WTC11 (cell line): ENCODE data around the gene MYO19. TPM values are rescaled to one million over a fixed set of nuclear protein-coding genes. Genes with fewer than 3 reads are reported as not detected.

Experiments used
- ATAC-seq: fragments of 200-7000 bp; cut with Tn5 transposase; 2 replicates; pipeline ENCODE4 v1.10.0; 2021; ENCODE audit warnings: mild to moderate bottlenecking, moderate library complexity
- CTCF ChIA-PET: fragments of 300-600 bp; sonication (Branson Sonifier 250); formaldehyde crosslinking; loops from one replicate; lab custom pipeline; 2021; ENCODE audit warnings: antibody characterized with exemption; lab: Charles Lee
- POLR2A ChIA-PET: fragments of 350-600 bp; sonication (Branson Sonifier 250); formaldehyde crosslinking; loops from one replicate; lab custom pipeline; 2021; ENCODE audit warnings: antibody characterized with exemption; lab: Charles Lee
- DNase-seq: peaks from one replicate; pipeline ENCODE4 v3.0.0; 2021; ENCODE audit warnings: low spot score
- H3K27ac Mint-ChIP-seq: 2 replicates; pipeline ENCODE4 v1.8.0; 2021; ENCODE audit warnings: mixed read lengths
- H3K27me3 Mint-ChIP-seq: 2 replicates; pipeline ENCODE4 v1.8.0; 2021; ENCODE audit warnings: low read depth, mild to moderate bottlenecking, moderate library complexity, mixed read lengths
- H3K36me3 Mint-ChIP-seq: 2 replicates; pipeline ENCODE4 v1.8.0; 2021; ENCODE audit warnings: mixed read lengths
- H3K4me1 Mint-ChIP-seq: 2 replicates; pipeline ENCODE4 v1.8.0; 2022; ENCODE audit warnings: mixed read lengths
- H3K4me3 Mint-ChIP-seq: 2 replicates; pipeline ENCODE4 v1.8.0; 2021; ENCODE audit warnings: mild to moderate bottlenecking, moderate library complexity, mixed read lengths
- H3K9me3 Mint-ChIP-seq: 2 replicates; pipeline ENCODE4 v1.8.0; 2021; ENCODE audit warnings: mixed read lengths
- CBFB ChIP-seq: sonication (generic); formaldehyde crosslinking; IDR thresholded peaks from 2 replicates; pipeline ENCODE4 v1.8.1; 2022; ENCODE audit warnings: mild to moderate bottlenecking, low read depth, missing genetic modification reagents
- EMX1 ChIP-seq: fragments of 250-450 bp; sonication (Bioruptor Pico); IDR thresholded peaks from 2 replicates; pipeline ENCODE4 v1.8.0; 2021; ENCODE audit warnings: mild to moderate bottlenecking
- ESRRA ChIP-seq: sonication (generic); formaldehyde crosslinking; IDR thresholded peaks from 2 replicates; pipeline ENCODE4 v1.8.1; 2022; ENCODE audit warnings: mild to moderate bottlenecking, missing genetic modification reagents, borderline replicate concordance
- HMGA2 ChIP-seq: fragments of 250-450 bp; sonication (Bioruptor Pico); IDR thresholded peaks from 2 replicates; pipeline ENCODE4 v1.4.0; 2021; ENCODE audit warnings: mild to moderate bottlenecking, moderate library complexity
- JAZF1 ChIP-seq: fragments of 250-450 bp; sonication (Bioruptor Pico); IDR thresholded peaks from 2 replicates; pipeline ENCODE4 v1.9.0; 2021; ENCODE audit warnings: moderate library complexity, mild to moderate bottlenecking, inconsistent platforms
- ZNF138 ChIP-seq: sonication (generic); formaldehyde crosslinking; conservative IDR thresholded peaks from 2 replicates; pipeline ENCODE4 v1.8.1; 2022; ENCODE audit warnings: mild to moderate bottlenecking, moderate library complexity, missing genetic modification reagents
- ZNF263 ChIP-seq: sonication (generic); formaldehyde crosslinking; IDR thresholded peaks from 2 replicates; pipeline ENCODE4 v1.8.1; 2022; ENCODE audit warnings: low read depth, mild to moderate bottlenecking, moderate library complexity, missing genetic modification reagents
- total RNA-seq: library from RNA; stranded (reverse); gene quantifications from 3 replicates; pipeline ENCODE4 v1.2.3, GENCODE V29; 2021
- TF ChIP-seq, protein P1 (sequence below): sonication (generic); formaldehyde crosslinking; IDR thresholded peaks from 2 replicates; pipeline ENCODE4 v1.8.0; 2022; ENCODE audit warnings: missing genetic modification reagents
- TF ChIP-seq, protein P2 (sequence below): sonication (generic); formaldehyde crosslinking; IDR thresholded peaks from 2 replicates; pipeline ENCODE4 v1.8.1; 2022; ENCODE audit warnings: mild to moderate bottlenecking, missing genetic modification reagents, moderate library complexity, borderline replicate concordance
- TF ChIP-seq, protein P3 (sequence below): fragments of 250-450 bp; sonication (Bioruptor Pico); IDR thresholded peaks from 2 replicates; pipeline ENCODE4 v1.9.0; 2021; ENCODE audit warnings: mild to moderate bottlenecking, borderline replicate concordance
- TF ChIP-seq, protein P4 (sequence below): sonication (generic); formaldehyde crosslinking; IDR thresholded peaks from 2 replicates; pipeline ENCODE4 v1.8.1; 2023; ENCODE audit warnings: mild to moderate bottlenecking, missing genetic modification reagents, moderate library complexity
- TF ChIP-seq, protein P5 (sequence below): sonication (generic); formaldehyde crosslinking; IDR thresholded peaks from 2 replicates; pipeline ENCODE4 v1.8.1; 2023; ENCODE audit warnings: mild to moderate bottlenecking, missing genetic modification reagents
- TF ChIP-seq, protein P6 (sequence below): sonication (generic); formaldehyde crosslinking; IDR thresholded peaks from 2 replicates; pipeline ENCODE4 v1.8.0; 2023; ENCODE audit warnings: missing genetic modification reagents, mild to moderate bottlenecking, borderline replicate concordance
- TF ChIP-seq, protein P7 (sequence below): sonication (generic); formaldehyde crosslinking; conservative IDR thresholded peaks from 2 replicates; pipeline ENCODE4 v1.8.1; 2022; ENCODE audit warnings: mild to moderate bottlenecking, missing genetic modification reagents

Gene MYO19
- total RNA-seq, 1 experiment from 2014 or later: 146 TPM

DNA sequence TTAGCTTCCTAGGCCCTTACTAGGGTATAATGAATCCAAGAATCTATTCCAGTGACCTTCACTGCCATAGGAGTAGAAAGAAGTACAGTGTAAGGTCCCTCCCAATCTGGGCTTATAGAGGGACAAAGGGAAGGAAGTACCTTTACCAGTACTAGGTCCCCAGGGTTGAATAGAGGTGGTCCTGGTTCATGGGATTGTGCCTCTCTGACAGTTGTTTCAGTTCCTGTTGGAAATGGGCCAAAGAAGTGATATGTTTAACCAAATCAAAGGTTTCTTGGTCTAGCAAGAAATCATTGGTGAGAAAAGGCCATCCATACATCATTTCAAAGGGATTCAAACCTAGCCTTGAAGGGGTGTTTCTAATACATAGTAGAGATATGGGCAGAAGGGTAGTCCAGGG, 64.2 kb downstream of the MYO19 start (continued):
- TF ChIP-seq, protein P1, sequence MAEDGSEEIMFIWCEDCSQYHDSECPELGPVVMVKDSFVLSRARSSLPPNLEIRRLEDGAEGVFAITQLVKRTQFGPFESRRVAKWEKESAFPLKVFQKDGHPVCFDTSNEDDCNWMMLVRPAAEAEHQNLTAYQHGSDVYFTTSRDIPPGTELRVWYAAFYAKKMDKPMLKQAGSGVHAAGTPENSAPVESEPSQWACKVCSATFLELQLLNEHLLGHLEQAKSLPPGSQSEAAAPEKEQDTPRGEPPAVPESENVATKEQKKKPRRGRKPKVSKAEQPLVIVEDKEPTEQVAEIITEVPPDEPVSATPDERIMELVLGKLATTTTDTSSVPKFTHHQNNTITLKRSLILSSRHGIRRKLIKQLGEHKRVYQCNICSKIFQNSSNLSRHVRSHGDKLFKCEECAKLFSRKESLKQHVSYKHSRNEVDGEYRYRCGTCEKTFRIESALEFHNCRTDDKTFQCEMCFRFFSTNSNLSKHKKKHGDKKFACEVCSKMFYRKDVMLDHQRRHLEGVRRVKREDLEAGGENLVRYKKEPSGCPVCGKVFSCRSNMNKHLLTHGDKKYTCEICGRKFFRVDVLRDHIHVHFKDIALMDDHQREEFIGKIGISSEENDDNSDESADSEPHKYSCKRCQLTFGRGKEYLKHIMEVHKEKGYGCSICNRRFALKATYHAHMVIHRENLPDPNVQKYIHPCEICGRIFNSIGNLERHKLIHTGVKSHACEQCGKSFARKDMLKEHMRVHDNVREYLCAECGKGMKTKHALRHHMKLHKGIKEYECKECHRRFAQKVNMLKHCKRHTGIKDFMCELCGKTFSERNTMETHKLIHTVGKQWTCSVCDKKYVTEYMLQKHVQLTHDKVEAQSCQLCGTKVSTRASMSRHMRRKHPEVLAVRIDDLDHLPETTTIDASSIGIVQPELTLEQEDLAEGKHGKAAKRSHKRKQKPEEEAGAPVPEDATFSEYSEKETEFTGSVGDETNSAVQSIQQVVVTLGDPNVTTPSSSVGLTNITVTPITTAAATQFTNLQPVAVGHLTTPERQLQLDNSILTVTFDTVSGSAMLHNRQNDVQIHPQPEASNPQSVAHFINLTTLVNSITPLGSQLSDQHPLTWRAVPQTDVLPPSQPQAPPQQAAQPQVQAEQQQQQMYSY (CRISPR knock-in tag): no peak
- TF ChIP-seq, protein P2, sequence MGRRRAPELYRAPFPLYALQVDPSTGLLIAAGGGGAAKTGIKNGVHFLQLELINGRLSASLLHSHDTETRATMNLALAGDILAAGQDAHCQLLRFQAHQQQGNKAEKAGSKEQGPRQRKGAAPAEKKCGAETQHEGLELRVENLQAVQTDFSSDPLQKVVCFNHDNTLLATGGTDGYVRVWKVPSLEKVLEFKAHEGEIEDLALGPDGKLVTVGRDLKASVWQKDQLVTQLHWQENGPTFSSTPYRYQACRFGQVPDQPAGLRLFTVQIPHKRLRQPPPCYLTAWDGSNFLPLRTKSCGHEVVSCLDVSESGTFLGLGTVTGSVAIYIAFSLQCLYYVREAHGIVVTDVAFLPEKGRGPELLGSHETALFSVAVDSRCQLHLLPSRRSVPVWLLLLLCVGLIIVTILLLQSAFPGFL: no peak
- no peak for TF ChIP-seq JAZF1 (CRISPR knock-in tag)
- TF ChIP-seq, protein P3, sequence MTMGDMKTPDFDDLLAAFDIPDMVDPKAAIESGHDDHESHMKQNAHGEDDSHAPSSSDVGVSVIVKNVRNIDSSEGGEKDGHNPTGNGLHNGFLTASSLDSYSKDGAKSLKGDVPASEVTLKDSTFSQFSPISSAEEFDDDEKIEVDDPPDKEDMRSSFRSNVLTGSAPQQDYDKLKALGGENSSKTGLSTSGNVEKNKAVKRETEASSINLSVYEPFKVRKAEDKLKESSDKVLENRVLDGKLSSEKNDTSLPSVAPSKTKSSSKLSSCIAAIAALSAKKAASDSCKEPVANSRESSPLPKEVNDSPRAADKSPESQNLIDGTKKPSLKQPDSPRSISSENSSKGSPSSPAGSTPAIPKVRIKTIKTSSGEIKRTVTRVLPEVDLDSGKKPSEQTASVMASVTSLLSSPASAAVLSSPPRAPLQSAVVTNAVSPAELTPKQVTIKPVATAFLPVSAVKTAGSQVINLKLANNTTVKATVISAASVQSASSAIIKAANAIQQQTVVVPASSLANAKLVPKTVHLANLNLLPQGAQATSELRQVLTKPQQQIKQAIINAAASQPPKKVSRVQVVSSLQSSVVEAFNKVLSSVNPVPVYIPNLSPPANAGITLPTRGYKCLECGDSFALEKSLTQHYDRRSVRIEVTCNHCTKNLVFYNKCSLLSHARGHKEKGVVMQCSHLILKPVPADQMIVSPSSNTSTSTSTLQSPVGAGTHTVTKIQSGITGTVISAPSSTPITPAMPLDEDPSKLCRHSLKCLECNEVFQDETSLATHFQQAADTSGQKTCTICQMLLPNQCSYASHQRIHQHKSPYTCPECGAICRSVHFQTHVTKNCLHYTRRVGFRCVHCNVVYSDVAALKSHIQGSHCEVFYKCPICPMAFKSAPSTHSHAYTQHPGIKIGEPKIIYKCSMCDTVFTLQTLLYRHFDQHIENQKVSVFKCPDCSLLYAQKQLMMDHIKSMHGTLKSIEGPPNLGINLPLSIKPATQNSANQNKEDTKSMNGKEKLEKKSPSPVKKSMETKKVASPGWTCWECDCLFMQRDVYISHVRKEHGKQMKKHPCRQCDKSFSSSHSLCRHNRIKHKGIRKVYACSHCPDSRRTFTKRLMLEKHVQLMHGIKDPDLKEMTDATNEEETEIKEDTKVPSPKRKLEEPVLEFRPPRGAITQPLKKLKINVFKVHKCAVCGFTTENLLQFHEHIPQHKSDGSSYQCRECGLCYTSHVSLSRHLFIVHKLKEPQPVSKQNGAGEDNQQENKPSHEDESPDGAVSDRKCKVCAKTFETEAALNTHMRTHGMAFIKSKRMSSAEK (CRISPR knock-in tag): no peak

DNA sequence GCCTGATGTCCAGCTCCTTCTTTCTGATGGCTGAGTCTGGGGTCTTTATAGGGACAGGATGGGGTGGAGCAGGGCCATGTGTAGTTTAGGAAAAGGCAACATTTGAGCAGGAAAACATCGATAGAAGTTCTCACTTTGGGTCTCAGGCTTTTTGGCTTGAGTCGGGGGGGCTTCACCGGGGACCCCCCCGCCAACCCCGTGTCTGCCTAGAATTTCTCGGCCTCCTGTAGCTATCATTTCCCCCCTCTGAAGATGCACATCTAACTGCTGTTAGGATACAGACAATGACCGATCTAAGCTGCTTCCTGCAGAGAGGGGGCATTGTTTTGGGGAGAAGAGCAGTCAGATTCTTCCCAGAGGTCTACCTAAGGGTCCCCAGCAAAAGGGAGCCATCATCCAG, 64.9 kb downstream of the MYO19 start:
- H3K27ac Mint-ChIP-seq: no peak overlapping the region
- no peaks in the 10 kb centered on the region for H3K4me1 Mint-ChIP-seq
- POLR2A ChIA-PET: no interaction called here
- DNase-seq (no peak), ATAC-seq (no peak)
- peaks cover 29% of the 10 kb centered on the region for H3K27me3 Mint-ChIP-seq
- H3K4me3 Mint-ChIP-seq: no peak overlapping the region
- CTCF ChIA-PET: interaction anchor here (0.6 to 2.2 kb wide), 5 partner anchors 9 to 502 kb away, joined by 3 to 14 read pairs (median 3); no protein-coding TSS in a partner anchor
- no peak for TF ChIP-seq CBFB (CRISPR knock-in tag)
- TF ChIP-seq ESRRA (CRISPR knock-in tag): no peak
- TF ChIP-seq ZNF138 (CRISPR knock-in tag): no peak
- TF ChIP-seq, protein P4, sequence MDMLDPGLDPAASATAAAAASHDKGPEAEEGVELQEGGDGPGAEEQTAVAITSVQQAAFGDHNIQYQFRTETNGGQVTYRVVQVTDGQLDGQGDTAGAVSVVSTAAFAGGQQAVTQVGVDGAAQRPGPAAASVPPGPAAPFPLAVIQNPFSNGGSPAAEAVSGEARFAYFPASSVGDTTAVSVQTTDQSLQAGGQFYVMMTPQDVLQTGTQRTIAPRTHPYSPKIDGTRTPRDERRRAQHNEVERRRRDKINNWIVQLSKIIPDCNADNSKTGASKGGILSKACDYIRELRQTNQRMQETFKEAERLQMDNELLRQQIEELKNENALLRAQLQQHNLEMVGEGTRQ (CRISPR knock-in tag): no peak
- TF ChIP-seq HMGA2 (CRISPR knock-in tag): no peak
- no peaks in the 10 kb centered on the region for H3K36me3 Mint-ChIP-seq
- no peaks in the 10 kb centered on the region for H3K9me3 Mint-ChIP-seq

DNA sequence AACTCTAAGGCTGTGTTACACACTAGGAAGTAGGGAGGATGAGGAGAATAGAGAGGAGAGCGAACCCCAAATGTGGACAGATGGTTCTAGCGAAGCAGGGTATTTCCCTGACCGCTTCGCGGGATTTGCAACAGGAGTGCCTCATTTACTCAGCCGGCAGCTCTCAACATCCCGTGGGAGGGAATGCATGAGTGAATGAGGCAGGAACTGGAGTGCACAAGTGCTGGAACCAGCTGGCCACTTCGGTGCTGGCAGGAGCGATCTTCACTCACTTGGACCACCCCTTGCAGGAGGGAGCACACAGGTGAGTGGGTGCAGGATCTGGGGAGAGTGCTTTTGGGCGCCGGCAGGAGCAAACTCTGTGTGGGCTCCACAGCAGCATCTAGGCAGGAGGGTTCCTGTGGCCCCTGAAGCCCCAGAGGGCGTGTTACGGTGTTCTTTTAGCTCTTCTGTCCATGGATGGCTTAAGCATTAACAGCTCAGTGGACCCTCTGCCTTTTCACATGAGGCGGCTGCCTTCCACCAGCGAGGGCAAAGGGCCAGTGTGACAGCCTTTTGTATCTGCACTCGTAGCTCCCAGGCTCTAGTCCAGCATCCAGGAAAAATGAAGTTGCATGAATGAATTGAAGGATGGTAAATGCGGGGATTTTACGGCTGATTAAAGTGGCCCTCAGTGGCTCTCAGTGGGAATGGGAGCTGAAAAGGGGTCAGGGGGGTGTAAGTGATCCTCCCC, 65.6 kb downstream of the MYO19 start:
- Mint-ChIP-seq H3K4me3 (no peak overlapping the region), H3K9me3 (no peaks in the 10 kb centered on the region), H3K36me3 (no peaks in the 10 kb centered on the region), H3K4me1 (no peaks in the 10 kb centered on the region), H3K27ac (no peak overlapping the region), H3K27me3 (peaks cover 30% of the 10 kb centered on the region)
- ATAC-seq (no peak), DNase-seq (no peak)
- ChIA-PET POLR2A (no interaction called here), CTCF (interaction anchor here (0.6 to 2.2 kb wide), 6 partner anchors 8 to 501 kb away, joined by 3 to 14 read pairs (median 3); no protein-coding TSS in a partner anchor)
- TF ChIP-seq JAZF1 (CRISPR knock-in tag): no peak
- TF ChIP-seq EMX1: no peak
- TF ChIP-seq, protein P5, sequence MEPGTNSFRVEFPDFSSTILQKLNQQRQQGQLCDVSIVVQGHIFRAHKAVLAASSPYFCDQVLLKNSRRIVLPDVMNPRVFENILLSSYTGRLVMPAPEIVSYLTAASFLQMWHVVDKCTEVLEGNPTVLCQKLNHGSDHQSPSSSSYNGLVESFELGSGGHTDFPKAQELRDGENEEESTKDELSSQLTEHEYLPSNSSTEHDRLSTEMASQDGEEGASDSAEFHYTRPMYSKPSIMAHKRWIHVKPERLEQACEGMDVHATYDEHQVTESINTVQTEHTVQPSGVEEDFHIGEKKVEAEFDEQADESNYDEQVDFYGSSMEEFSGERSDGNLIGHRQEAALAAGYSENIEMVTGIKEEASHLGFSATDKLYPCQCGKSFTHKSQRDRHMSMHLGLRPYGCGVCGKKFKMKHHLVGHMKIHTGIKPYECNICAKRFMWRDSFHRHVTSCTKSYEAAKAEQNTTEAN: no peak
- no peak for TF ChIP-seq ZNF263 (CRISPR knock-in tag)
- TF ChIP-seq ESRRA (CRISPR knock-in tag): no peak
- TF ChIP-seq, protein P6, sequence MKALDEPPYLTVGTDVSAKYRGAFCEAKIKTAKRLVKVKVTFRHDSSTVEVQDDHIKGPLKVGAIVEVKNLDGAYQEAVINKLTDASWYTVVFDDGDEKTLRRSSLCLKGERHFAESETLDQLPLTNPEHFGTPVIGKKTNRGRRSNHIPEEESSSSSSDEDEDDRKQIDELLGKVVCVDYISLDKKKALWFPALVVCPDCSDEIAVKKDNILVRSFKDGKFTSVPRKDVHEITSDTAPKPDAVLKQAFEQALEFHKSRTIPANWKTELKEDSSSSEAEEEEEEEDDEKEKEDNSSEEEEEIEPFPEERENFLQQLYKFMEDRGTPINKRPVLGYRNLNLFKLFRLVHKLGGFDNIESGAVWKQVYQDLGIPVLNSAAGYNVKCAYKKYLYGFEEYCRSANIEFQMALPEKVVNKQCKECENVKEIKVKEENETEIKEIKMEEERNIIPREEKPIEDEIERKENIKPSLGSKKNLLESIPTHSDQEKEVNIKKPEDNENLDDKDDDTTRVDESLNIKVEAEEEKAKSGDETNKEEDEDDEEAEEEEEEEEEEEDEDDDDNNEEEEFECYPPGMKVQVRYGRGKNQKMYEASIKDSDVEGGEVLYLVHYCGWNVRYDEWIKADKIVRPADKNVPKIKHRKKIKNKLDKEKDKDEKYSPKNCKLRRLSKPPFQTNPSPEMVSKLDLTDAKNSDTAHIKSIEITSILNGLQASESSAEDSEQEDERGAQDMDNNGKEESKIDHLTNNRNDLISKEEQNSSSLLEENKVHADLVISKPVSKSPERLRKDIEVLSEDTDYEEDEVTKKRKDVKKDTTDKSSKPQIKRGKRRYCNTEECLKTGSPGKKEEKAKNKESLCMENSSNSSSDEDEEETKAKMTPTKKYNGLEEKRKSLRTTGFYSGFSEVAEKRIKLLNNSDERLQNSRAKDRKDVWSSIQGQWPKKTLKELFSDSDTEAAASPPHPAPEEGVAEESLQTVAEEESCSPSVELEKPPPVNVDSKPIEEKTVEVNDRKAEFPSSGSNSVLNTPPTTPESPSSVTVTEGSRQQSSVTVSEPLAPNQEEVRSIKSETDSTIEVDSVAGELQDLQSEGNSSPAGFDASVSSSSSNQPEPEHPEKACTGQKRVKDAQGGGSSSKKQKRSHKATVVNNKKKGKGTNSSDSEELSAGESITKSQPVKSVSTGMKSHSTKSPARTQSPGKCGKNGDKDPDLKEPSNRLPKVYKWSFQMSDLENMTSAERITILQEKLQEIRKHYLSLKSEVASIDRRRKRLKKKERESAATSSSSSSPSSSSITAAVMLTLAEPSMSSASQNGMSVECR (CRISPR knock-in tag): no peak
- TF ChIP-seq, protein P7, sequence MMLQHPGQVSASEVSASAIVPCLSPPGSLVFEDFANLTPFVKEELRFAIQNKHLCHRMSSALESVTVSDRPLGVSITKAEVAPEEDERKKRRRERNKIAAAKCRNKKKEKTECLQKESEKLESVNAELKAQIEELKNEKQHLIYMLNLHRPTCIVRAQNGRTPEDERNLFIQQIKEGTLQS (CRISPR knock-in tag): no peak
